Breast epithelium (tissue), 4 donors: ENCODE data around the gene LCE2C. TPM values are rescaled to one million over a fixed set of nuclear protein-coding genes. Genes with fewer than 3 reads are reported as not detected.
"Not testable (repeated sequence)": the region's sequence is repeated elsewhere in the genome, so short reads cannot be mapped to it uniquely, and the experiment has no call there.

Experiments used
- DNase-seq, 2 donors: peaks; one replicate each; pipeline ENCODE4 v3.0.0-alpha.2; 2019; ENCODE audit warnings: low spot score in 2 of 2
- H3K27ac ChIP-seq, 2 donors: fragments of 200-600 bp; sonication (generic) in 1 of 2; one replicate each; pipeline ENCODE4 v1.5.1; 2016 to 2019; ENCODE audit warnings: mild to moderate bottlenecking in 1 of 2
- H3K27me3 ChIP-seq, 2 donors: fragments of 200-600 bp; sonication (generic) in 1 of 2; one replicate each; pipeline versions ENCODE4 v1.5.1 to v1.6.0; 2017 to 2019; ENCODE audit warnings: control low read depth in 1 of 2, mild to moderate bottlenecking in 1 of 2
- H3K36me3 ChIP-seq: fragments of 200-600 bp; one replicate; pipeline ENCODE4 v1.5.1; 2019
- H3K4me1 ChIP-seq, 2 donors: fragments of 200-600 bp; sonication (generic); one replicate each; pipeline ENCODE4 v1.5.1; 2016 to 2019; ENCODE audit warnings: control low read depth in 1 of 2
- H3K4me3 ChIP-seq, 3 donors: fragments of 200-600 bp; sonication (generic); 1 replicate in 2 of 3; 2 replicates in 1 of 3; pipeline ENCODE4 v1.5.1; 2016 to 2019; ENCODE audit warnings: mild to moderate bottlenecking in 3 of 3, moderate library complexity in 2 of 3
- H3K9me3 ChIP-seq, 2 donors: fragments of 200-600 bp; sonication (generic) in 1 of 2; one replicate each; pipeline ENCODE4 v1.5.1; 2016 to 2019; ENCODE audit warnings: control low read depth in 1 of 2
- POLR2A ChIP-seq: fragments of 450-650 bp; IDR thresholded peaks from one replicate; pipeline ENCODE4 v1.6.1; 2016; ENCODE audit warnings: antibody characterized with exemption, mild to moderate bottlenecking, moderate library complexity
- POLR2AphosphoS5 ChIP-seq, 3 donors: sonication (generic); formaldehyde crosslinking; IDR thresholded peaks; one replicate each; pipeline ENCODE4 v1.6.1; 2017; ENCODE audit warnings: antibody characterized with exemption in 3 of 3
- intact Hi-C: fragments of 100-400 bp; cut with DNase I; formaldehyde crosslinking; loops from one replicate; pipeline ENCODE4 v1.15.1; 2023; ENCODE audit warnings: low total_unique reads
- total RNA-seq, 3 donors: library from RNA; depleted of rRNA; stranded (reverse); fragments of >200 nt; gene quantifications; one replicate each; pipeline ENCODE4 v1.1.0, GENCODE V29; 2016
- TF ChIP-seq, protein P1 (sequence below), 3 donors: fragments of 450-650 bp; IDR thresholded peaks; one replicate each; pipeline ENCODE4 v1.5.1; 2016 to 2017; ENCODE audit warnings: antibody characterized with exemption in 3 of 3, mild to moderate bottlenecking in 3 of 3, moderate library complexity in 3 of 3

Gene LCE2C
- total RNA-seq, 3 donors from 2014 or later = not detected

- TF ChIP-seq, protein P1, sequence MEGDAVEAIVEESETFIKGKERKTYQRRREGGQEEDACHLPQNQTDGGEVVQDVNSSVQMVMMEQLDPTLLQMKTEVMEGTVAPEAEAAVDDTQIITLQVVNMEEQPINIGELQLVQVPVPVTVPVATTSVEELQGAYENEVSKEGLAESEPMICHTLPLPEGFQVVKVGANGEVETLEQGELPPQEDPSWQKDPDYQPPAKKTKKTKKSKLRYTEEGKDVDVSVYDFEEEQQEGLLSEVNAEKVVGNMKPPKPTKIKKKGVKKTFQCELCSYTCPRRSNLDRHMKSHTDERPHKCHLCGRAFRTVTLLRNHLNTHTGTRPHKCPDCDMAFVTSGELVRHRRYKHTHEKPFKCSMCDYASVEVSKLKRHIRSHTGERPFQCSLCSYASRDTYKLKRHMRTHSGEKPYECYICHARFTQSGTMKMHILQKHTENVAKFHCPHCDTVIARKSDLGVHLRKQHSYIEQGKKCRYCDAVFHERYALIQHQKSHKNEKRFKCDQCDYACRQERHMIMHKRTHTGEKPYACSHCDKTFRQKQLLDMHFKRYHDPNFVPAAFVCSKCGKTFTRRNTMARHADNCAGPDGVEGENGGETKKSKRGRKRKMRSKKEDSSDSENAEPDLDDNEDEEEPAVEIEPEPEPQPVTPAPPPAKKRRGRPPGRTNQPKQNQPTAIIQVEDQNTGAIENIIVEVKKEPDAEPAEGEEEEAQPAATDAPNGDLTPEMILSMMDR (IDR thresholded peaks at IDR 0.05) = no peak
- TF ChIP-seq POLR2AphosphoS5 (IDR thresholded peaks at IDR 0.05) (no peak), POLR2A (no peak)
- Histone ChIP-seq H3K4me1 (no peaks in the 10 kb centered on the region), H3K27me3 (peaks cover 2 to 5% of the 10 kb centered on the region in 2 donors), H3K27ac (no peak within 1 kb of the TSS), H3K9me3 (no peaks in the 10 kb centered on the region), H3K36me3 (no peaks in the 10 kb centered on the region), H3K4me3 (no peak within 1 kb of the TSS)
- no peak for DNase-seq
- intact Hi-C loops = no loop called here
Observed at GRCh38 chr1:152663098-152663497, 12.0 kb upstream of the LCE2C start, which contains the start of gene LCE2D. Gene LCE2D, plus strand, starts transcription at chr1:152663380. Its CDS starts 726 bp downstream, at chr1:152664106.

- H3K4me1 ChIP-seq, H3K27ac ChIP-seq, H3K4me3 ChIP-seq, H3K9me3 ChIP-seq, intact Hi-C loops, DNase-seq, H3K27me3 ChIP-seq, H3K36me3 ChIP-seq: not testable (repeated sequence)
Observed at GRCh38 chr1:152666171-152666570, 8.9 kb upstream of the LCE2C start.

DNA sequence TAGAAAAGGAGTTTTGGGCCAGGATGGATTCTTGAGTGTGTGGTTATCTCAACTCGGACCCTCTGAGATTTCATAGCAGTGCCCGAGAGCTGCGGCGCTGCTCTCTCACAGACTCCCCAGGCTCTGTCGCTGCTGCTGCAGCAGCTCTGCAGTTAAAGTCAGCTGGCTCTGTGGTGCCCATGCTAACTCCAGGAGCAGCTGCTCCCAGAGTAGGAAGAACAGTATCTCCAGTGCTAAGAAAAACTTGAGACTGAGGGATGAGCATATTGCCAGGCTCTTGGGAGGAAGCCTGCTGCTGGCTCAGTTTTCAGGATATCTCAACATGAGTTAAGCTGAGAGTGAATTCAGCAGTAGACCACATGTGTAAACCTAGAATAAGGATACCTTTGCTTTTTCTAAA, 7.4 kb upstream of the LCE2C start:
- H3K27me3 ChIP-seq = peaks cover 2 to 5% of the 10 kb centered on the region in 2 donors
- no peaks in the 10 kb centered on the region for H3K36me3 ChIP-seq
- intact Hi-C loops = no loop called here
- DNase-seq = no peak
- H3K4me1 ChIP-seq = no peaks in the 10 kb centered on the region
- no peak overlapping the region for H3K27ac ChIP-seq
- no peak overlapping the region for H3K4me3 ChIP-seq
- TF ChIP-seq, protein P1 (IDR thresholded peaks at IDR 0.05) = no peak
- TF ChIP-seq POLR2A = no peak
- no peak for TF ChIP-seq POLR2AphosphoS5 (IDR thresholded peaks at IDR 0.05)
- H3K9me3 ChIP-seq = no peaks in the 10 kb centered on the region

DNA sequence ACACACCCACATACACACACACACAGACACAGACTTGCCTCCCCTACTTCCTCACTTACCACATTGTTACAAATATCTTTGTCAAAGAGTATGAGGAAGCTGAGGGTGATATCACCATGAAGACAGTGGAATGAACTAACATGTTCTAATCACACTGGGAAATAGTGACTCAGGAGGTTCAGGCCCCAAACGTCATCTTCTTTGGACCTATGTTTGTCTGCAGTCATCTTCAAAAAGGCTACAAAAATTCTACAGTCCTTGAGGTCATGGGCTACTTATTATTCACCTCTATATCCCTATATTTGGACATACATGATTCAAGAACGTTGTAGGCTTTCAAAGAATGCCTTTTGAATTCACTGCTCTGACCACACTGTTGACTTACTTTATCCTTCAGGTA, 2.1 kb upstream of the LCE2C start:
- Histone ChIP-seq H3K9me3 (no peaks in the 10 kb centered on the region), H3K4me1 (no peaks in the 10 kb centered on the region), H3K4me3 (no peak overlapping the region), H3K27me3 (no peaks in the 10 kb centered on the region), H3K27ac (no peak overlapping the region), H3K36me3 (no peaks in the 10 kb centered on the region)
- no peak for DNase-seq
- TF ChIP-seq POLR2AphosphoS5 (IDR thresholded peaks at IDR 0.05) = no peak
- no peak for TF ChIP-seq POLR2A
- TF ChIP-seq, protein P1 (IDR thresholded peaks at IDR 0.05) = no peak
- intact Hi-C loops = no loop called here

GRCh38 chr1:152679459-152679858, 4.4 kb downstream of the LCE2C start:
- intact Hi-C loops = no loop called here
- Histone ChIP-seq H3K4me1 (no peaks in the 10 kb centered on the region), H3K36me3 (no peaks in the 10 kb centered on the region), H3K9me3 (no peaks in the 10 kb centered on the region), H3K4me3 (no peak overlapping the region), H3K27me3 (no peaks in the 10 kb centered on the region), H3K27ac (no peak overlapping the region)
- no peak for DNase-seq
- no peak for TF ChIP-seq POLR2A
- no peak for TF ChIP-seq POLR2AphosphoS5 (IDR thresholded peaks at IDR 0.05)
- TF ChIP-seq, protein P1 (IDR thresholded peaks at IDR 0.05) = no peak

DNA sequence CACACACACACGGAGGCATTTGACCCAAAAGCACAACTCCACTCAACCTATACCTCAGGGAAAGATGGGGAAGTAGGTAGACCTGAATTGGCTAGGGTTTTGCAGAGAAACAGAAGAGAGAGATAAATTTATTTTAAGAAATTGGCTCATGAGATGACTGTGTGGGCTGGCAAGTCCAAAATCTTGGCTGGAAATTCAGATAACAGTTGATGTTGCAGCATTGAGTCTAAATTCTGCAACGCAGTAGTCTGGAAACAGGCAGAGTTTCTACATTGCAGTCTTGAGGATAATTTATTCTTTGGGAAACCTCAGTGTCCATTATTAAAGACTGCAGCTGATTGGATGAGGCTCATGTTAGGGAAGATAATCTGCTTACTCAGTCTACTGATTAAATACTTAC, 6.5 kb downstream of the LCE2C start:
- Histone ChIP-seq H3K36me3 (no peaks in the 10 kb centered on the region), H3K4me1 (no peaks in the 10 kb centered on the region), H3K4me3 (no peak overlapping the region), H3K27me3 (no peaks in the 10 kb centered on the region), H3K27ac (no peak overlapping the region), H3K9me3 (no peaks in the 10 kb centered on the region)
- DNase-seq = no peak
- intact Hi-C loops = no loop called here
- no peak for TF ChIP-seq POLR2A
